ENCODE results near the gene ARPC1B. TPM values are rescaled to one million over a fixed set of nuclear protein-coding genes. Genes with fewer than 3 reads are reported as not detected.
"Not testable (repeated sequence)": the region's sequence is repeated elsewhere in the genome, so short reads cannot be mapped to it uniquely, and the experiment has no call there.

ARPC1B gene
- total and polyA plus RNA-seq, 2 experiments from 2014 or later = 101 to 132 TPM

- H3F3A ChIP-seq (replicated peaks; ENCODE audit: low read depth) = no peaks in the 10 kb centered on the region
- no peaks in the 10 kb centered on the region for H3K9me3 Mint-ChIP-seq
- H3K36me3 ChIP-seq (ENCODE audit: insufficient read depth) = peaks cover 39% of the 10 kb centered on the region
- H3K79me2 ChIP-seq (replicated peaks; ENCODE audit: insufficient read depth) = no peaks in the 10 kb centered on the region
- peaks cover 40% of the 10 kb centered on the region for H3K36me3 Mint-ChIP-seq (ENCODE audit: low read depth)
- ATAC-seq (no peak), DNase-seq (ENCODE audit: low spot score) (no peak)
- no peak overlapping the region for H2AFZ ChIP-seq
- H3K4me1 ChIP-seq (ENCODE audit: insufficient read depth) = no peaks in the 10 kb centered on the region
- H3K9me2 ChIP-seq (ENCODE audit: insufficient read depth) = no peaks in the 10 kb centered on the region
- no peaks in the 10 kb centered on the region for H3K27me3 ChIP-seq (ENCODE audit: insufficient read depth)
- H4K20me1 ChIP-seq (replicated peaks; ENCODE audit: insufficient read depth) = no peaks in the 10 kb centered on the region
- H3K4me2 ChIP-seq = no peak overlapping the region
- no peak overlapping the region for H3K27ac ChIP-seq (ENCODE audit: low read depth)
- peaks cover 2% of the 10 kb centered on the region for H3K27me3 Mint-ChIP-seq (ENCODE audit: insufficient read depth, low read depth, poor library complexity)
- no peak overlapping the region for H3K27ac Mint-ChIP-seq
- no peaks in the 10 kb centered on the region for H3K4me1 Mint-ChIP-seq
- H3K4me3 ChIP-seq = no peak overlapping the region
- no peak overlapping the region for H3K4me3 Mint-ChIP-seq
- TF ChIP-seq EZH2 (IDR thresholded peaks at IDR 0.05; ENCODE audit: low read depth, unreplicated experiment) = no peak
- TF ChIP-seq JUNB (IDR thresholded peaks at IDR 0.05; ENCODE audit: unreplicated experiment) = no peak
- TF ChIP-seq, protein P1, sequence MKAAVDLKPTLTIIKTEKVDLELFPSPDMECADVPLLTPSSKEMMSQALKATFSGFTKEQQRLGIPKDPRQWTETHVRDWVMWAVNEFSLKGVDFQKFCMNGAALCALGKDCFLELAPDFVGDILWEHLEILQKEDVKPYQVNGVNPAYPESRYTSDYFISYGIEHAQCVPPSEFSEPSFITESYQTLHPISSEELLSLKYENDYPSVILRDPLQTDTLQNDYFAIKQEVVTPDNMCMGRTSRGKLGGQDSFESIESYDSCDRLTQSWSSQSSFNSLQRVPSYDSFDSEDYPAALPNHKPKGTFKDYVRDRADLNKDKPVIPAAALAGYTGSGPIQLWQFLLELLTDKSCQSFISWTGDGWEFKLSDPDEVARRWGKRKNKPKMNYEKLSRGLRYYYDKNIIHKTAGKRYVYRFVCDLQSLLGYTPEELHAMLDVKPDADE (IDR thresholded peaks at IDR 0.05) = no peak
- TF ChIP-seq NANOG (IDR thresholded peaks at IDR 0.05; ENCODE audit: borderline replicate concordance) = no peak
Observed at GRCh38 chr7:99344061-99344647, 30.4 kb upstream of the ARPC1B start.

- ATAC-seq; H3K27me3 Mint-ChIP-seq (ENCODE audit: insufficient read depth, low read depth, poor library complexity); H3F3A ChIP-seq (replicated peaks; ENCODE audit: low read depth); H3K79me2 ChIP-seq (replicated peaks; ENCODE audit: insufficient read depth); H2AFZ ChIP-seq; H3K9me2 ChIP-seq (ENCODE audit: insufficient read depth); DNase-seq (ENCODE audit: low spot score); H3K9me3 Mint-ChIP-seq; H3K4me3 ChIP-seq; H4K20me1 ChIP-seq (replicated peaks; ENCODE audit: insufficient read depth); H3K4me1 ChIP-seq (ENCODE audit: insufficient read depth); H3K4me1 Mint-ChIP-seq; H3K27ac ChIP-seq (ENCODE audit: low read depth); H3K4me3 Mint-ChIP-seq; H3K4me2 ChIP-seq; H3K27ac Mint-ChIP-seq; H3K27me3 ChIP-seq (ENCODE audit: insufficient read depth): not testable (repeated sequence)
- peaks cover 28% of the 10 kb centered on the region for H3K36me3 ChIP-seq (ENCODE audit: insufficient read depth)
- H3K36me3 Mint-ChIP-seq (ENCODE audit: low read depth) = peaks cover 37% of the 10 kb centered on the region
Observed at GRCh38 chr7:99350641-99351040, 23.9 kb upstream of the ARPC1B start.

- H3K4me1 ChIP-seq (ENCODE audit: insufficient read depth) = no peaks in the 10 kb centered on the region
- H3K27me3 ChIP-seq (ENCODE audit: insufficient read depth) = no peaks in the 10 kb centered on the region
- H2AFZ ChIP-seq = no peak overlapping the region
- no peak overlapping the region for H3K4me3 ChIP-seq
- no peaks in the 10 kb centered on the region for H3K9me2 ChIP-seq (ENCODE audit: insufficient read depth)
- ATAC-seq (no peak), DNase-seq (ENCODE audit: low spot score) (no peak)
- TF ChIP-seq, protein P1 (IDR thresholded peaks at IDR 0.05) = no peak
- no peak for TF ChIP-seq CREB1 (CRISPR knock-in tag; IDR thresholded peaks at IDR 0.05; ENCODE audit: low read depth)
- no peak for TF ChIP-seq ZNF114 (CRISPR knock-in tag; IDR thresholded peaks at IDR 0.05)
- no peak for TF ChIP-seq JUNB (IDR thresholded peaks at IDR 0.05; ENCODE audit: unreplicated experiment)
- no peak for TF ChIP-seq STAT1 (IDR thresholded peaks at IDR 0.05; ENCODE audit: unreplicated experiment)
- H3K79me2 ChIP-seq (replicated peaks; ENCODE audit: insufficient read depth) = no peaks in the 10 kb centered on the region
- no peak overlapping the region for H3K4me2 ChIP-seq
- H3K4me1 Mint-ChIP-seq = no peaks in the 10 kb centered on the region
- no peaks in the 10 kb centered on the region for H4K20me1 ChIP-seq (replicated peaks; ENCODE audit: insufficient read depth)
- H3F3A ChIP-seq (replicated peaks; ENCODE audit: low read depth) = no peaks in the 10 kb centered on the region
- H3K4me3 Mint-ChIP-seq = no peak overlapping the region
- no peak overlapping the region for H3K27ac ChIP-seq (ENCODE audit: low read depth)
- H3K36me3 Mint-ChIP-seq (ENCODE audit: low read depth) = peaks cover 39% of the 10 kb centered on the region
- H3K36me3 ChIP-seq (ENCODE audit: insufficient read depth) = peaks cover 24% of the 10 kb centered on the region
- H3K9me3 Mint-ChIP-seq = no peaks in the 10 kb centered on the region
- H3K27me3 Mint-ChIP-seq (ENCODE audit: insufficient read depth, low read depth, poor library complexity) = peaks cover 2% of the 10 kb centered on the region
- no peak overlapping the region for H3K27ac Mint-ChIP-seq
Observed at GRCh38 chr7:99352247-99352646, 22.3 kb upstream of the ARPC1B start.

Measured in GM23338 (cell line).